HEK293 (cell line): Measurements from ENCODE around the gene GNB1.

Experiments used
- GLI4 ChIP-seq: fragments of 450-650 bp; formaldehyde crosslinking; IDR thresholded peaks from 2 replicates; pipeline ENCODE4 v1.5.1; 2016; ENCODE audit warnings: missing biosample characterization, missing genetic modification characterization
- PATZ1 ChIP-seq: fragments of 450-650 bp; formaldehyde crosslinking; IDR thresholded peaks from 2 replicates; pipeline ENCODE4 v1.5.1; 2016; ENCODE audit warnings: missing biosample characterization, missing genetic modification characterization
- PRDM2 ChIP-seq: fragments of 450-650 bp; formaldehyde crosslinking; IDR thresholded peaks from 2 replicates; pipeline ENCODE4 v1.5.1; 2016; ENCODE audit warnings: missing biosample characterization, missing genetic modification characterization, borderline replicate concordance
- TSHZ1 ChIP-seq: fragments of 450-650 bp; formaldehyde crosslinking; IDR thresholded peaks from 2 replicates; pipeline ENCODE4 v1.5.1; 2016; ENCODE audit warnings: missing biosample characterization, missing genetic modification characterization, borderline replicate concordance
- ZBTB1 ChIP-seq: fragments of 450-650 bp; formaldehyde crosslinking; IDR thresholded peaks from 2 replicates; pipeline ENCODE4 v1.5.1; 2016; ENCODE audit warnings: missing biosample characterization, missing genetic modification characterization
- ZBTB17 ChIP-seq: fragments of 450-650 bp; formaldehyde crosslinking; IDR thresholded peaks from 2 replicates; pipeline ENCODE4 v1.5.1; 2016; ENCODE audit warnings: missing biosample characterization, missing genetic modification characterization
- ZBTB7A ChIP-seq: fragments of 450-650 bp; formaldehyde crosslinking; IDR thresholded peaks from 2 replicates; pipeline ENCODE4 v1.5.1; 2016; ENCODE audit warnings: low read depth, missing biosample characterization, missing genetic modification characterization
- ZNF138 ChIP-seq: fragments of 450-650 bp; formaldehyde crosslinking; IDR thresholded peaks from 2 replicates; pipeline ENCODE4 v1.5.1; 2016; ENCODE audit warnings: missing biosample characterization, missing genetic modification characterization, borderline replicate concordance
- ZNF155 ChIP-seq: fragments of 450-650 bp; formaldehyde crosslinking; IDR thresholded peaks from 2 replicates; pipeline ENCODE4 v1.5.1; 2016; ENCODE audit warnings: missing biosample characterization, missing genetic modification characterization
- ZNF266 ChIP-seq: fragments of 450-650 bp; formaldehyde crosslinking; IDR thresholded peaks from 2 replicates; pipeline ENCODE4 v1.5.1; 2016; ENCODE audit warnings: missing biosample characterization, missing genetic modification characterization, low read depth
- ZNF341 ChIP-seq: fragments of 450-650 bp; formaldehyde crosslinking; IDR thresholded peaks from 2 replicates; pipeline ENCODE4; 2016; ENCODE audit warnings: low read depth, missing biosample characterization, missing genetic modification characterization
- ZNF394 ChIP-seq: fragments of 450-650 bp; formaldehyde crosslinking; IDR thresholded peaks from 2 replicates; pipeline ENCODE4 v1.5.1; 2016; ENCODE audit warnings: missing biosample characterization, missing genetic modification characterization, mild to moderate bottlenecking, moderate library complexity, borderline replicate concordance
- ZNF488 ChIP-seq: fragments of 450-650 bp; formaldehyde crosslinking; IDR thresholded peaks from 2 replicates; pipeline ENCODE4 v1.5.1; 2016; ENCODE audit warnings: missing biosample characterization, missing genetic modification characterization
- ZNF501 ChIP-seq: fragments of 450-650 bp; formaldehyde crosslinking; IDR thresholded peaks from 2 replicates; pipeline ENCODE4 v1.5.1; 2016; ENCODE audit warnings: missing biosample characterization, missing genetic modification characterization
- ZNF518A ChIP-seq: fragments of 450-650 bp; formaldehyde crosslinking; conservative IDR thresholded peaks from 2 replicates; pipeline ENCODE4 v1.5.1; 2016; ENCODE audit warnings: low read depth, missing biosample characterization, missing genetic modification characterization
- ZNF561 ChIP-seq: fragments of 450-650 bp; IDR thresholded peaks from 2 replicates; pipeline ENCODE4 v1.5.1; 2018; ENCODE audit warnings: missing biosample characterization, missing genetic modification characterization, borderline replicate concordance
- ZNF624 ChIP-seq: fragments of 450-650 bp; formaldehyde crosslinking; IDR thresholded peaks from 2 replicates; pipeline ENCODE4 v1.5.1; 2017; ENCODE audit warnings: missing biosample characterization, missing genetic modification characterization
- ZNF747 ChIP-seq: fragments of 450-650 bp; formaldehyde crosslinking; IDR thresholded peaks from 2 replicates; pipeline ENCODE4 v1.5.1; 2016; ENCODE audit warnings: missing biosample characterization, missing genetic modification characterization
- ZNF837 ChIP-seq: fragments of 450-650 bp; formaldehyde crosslinking; IDR thresholded peaks from 2 replicates; pipeline ENCODE4 v1.5.1; 2016; ENCODE audit warnings: missing biosample characterization, missing genetic modification characterization
- ZSCAN5A ChIP-seq: fragments of 450-650 bp; formaldehyde crosslinking; IDR thresholded peaks from 2 replicates; pipeline ENCODE4 v1.5.1; 2016; ENCODE audit warnings: missing biosample characterization, missing genetic modification characterization

GNB1 gene

GRCh38 chr1:1778663-1779319 is 112.1 kb downstream of the GNB1 start (continued):
- TF ChIP-seq PRDM2 (tag by site-specific recombination) = no peak
- no peak for TF ChIP-seq ZNF138
- TF ChIP-seq TSHZ1 (tag by site-specific recombination) = no peak
- peak; percentile 81; the same call in 1 of the 2 replicates for TF ChIP-seq ZNF561 (tag by site-specific recombination)
- TF ChIP-seq PATZ1 (tag by site-specific recombination) = peak; percentile 89
- no peak for TF ChIP-seq ZNF747 (tag by site-specific recombination)
- TF ChIP-seq ZNF624 (tag by site-specific recombination) = no peak
- TF ChIP-seq ZNF518A (tag by site-specific recombination) = no peak
- TF ChIP-seq GLI4 = no peak
- no peak for TF ChIP-seq ZNF837 (tag by site-specific recombination)
- no peak for TF ChIP-seq ZNF341 (tag by site-specific recombination)
- no peak for TF ChIP-seq ZBTB17 (tag by site-specific recombination)
- no peak for TF ChIP-seq ZBTB1 (tag by site-specific recombination)
- no peak for TF ChIP-seq ZNF488 (tag by site-specific recombination)
- no peak for TF ChIP-seq ZSCAN5A (tag by site-specific recombination)
- TF ChIP-seq ZNF155 (tag by site-specific recombination) = no peak
- TF ChIP-seq ZBTB7A (tag by site-specific recombination) = no peak
- peak; percentile 58 for TF ChIP-seq ZNF394 (tag by site-specific recombination)
- peak; percentile 55; the same call in 1 of the 2 replicates for TF ChIP-seq ZNF501 (tag by site-specific recombination)
- TF ChIP-seq ZNF266 (tag by site-specific recombination) = no peak
